Endothelial cell of umbilical vein (primary cell): Measurements from ENCODE around the gene VPREB3. TPM values are rescaled to one million over a fixed set of nuclear protein-coding genes. Genes with fewer than 3 reads are reported as not detected.

ENCODE experiments used
- BruUV-seq: library from RNA; stranded (reverse); fragments of 400-500 nt; replicated peaks from 2 replicates; lab custom pipeline; 2021; lab: Mats Ljungman, UMichigan
- CTCF ChIA-PET: fragments of 300-600, 350-600 bp; sonication (Branson Sonifier 250); formaldehyde crosslinking; loops from one replicate; lab custom pipeline; 2021; ENCODE audit warnings: antibody characterized with exemption, inconsistent platforms; lab: Charles Lee
- POLR2A ChIA-PET: fragments of 300-600, 350-600 bp; sonication (Branson Sonifier 250); formaldehyde crosslinking; loops from one replicate; lab custom pipeline; 2021; ENCODE audit warnings: antibody characterized with exemption, inconsistent platforms; lab: Charles Lee
- DNase-seq: peaks from one replicate; pipeline ENCODE4 v3.0.0-alpha.2; 2011; ENCODE audit warnings: low read depth, low spot score
- FAIRE-seq: peaks from 2 replicates; lab custom pipeline; 2011; peaks lifted over from hg19 to GRCh38; lab: Jason Lieb, UNC
- H2AFZ ChIP-seq: 2 replicates; pipeline ENCODE4 v1.6.0; 2012; ENCODE audit warnings: low read depth, low read length, control low read depth, inconsistent platforms
- H3K27ac ChIP-seq: 2 replicates; pipeline ENCODE4 v1.5.1; 2011; ENCODE audit warnings: low read depth, mild to moderate bottlenecking, control low read depth, low read length, moderate library complexity; ENCODE audit not compliant: insufficient read depth
- H3K27me3 ChIP-seq, 2 experiments: 2 replicates each; pipeline versions ENCODE4 v1.6.0 to v1.6.1; 2011; ENCODE audit warnings: low read length in 2 of 2, mixed read lengths in 1 of 2; ENCODE audit not compliant: control insufficient read depth in 2 of 2, insufficient read depth in 2 of 2
- H3K36me3 ChIP-seq, 2 experiments: 2 replicates in 1 of 2; 3 replicates in 1 of 2; pipeline ENCODE4 v1.5.1; 2011; ENCODE audit warnings: low read length in 2 of 2, mild to moderate bottlenecking in 1 of 2, moderate library complexity in 1 of 2; ENCODE audit not compliant: control insufficient read depth in 2 of 2, insufficient read depth in 2 of 2; ENCODE audit errors: extremely low read depth in 1 of 2
- H3K4me1 ChIP-seq: 3 replicates; pipeline ENCODE4 v1.5.1; 2011; ENCODE audit warnings: mild to moderate bottlenecking, low read length; ENCODE audit not compliant: control insufficient read depth, insufficient read depth; ENCODE audit errors: extremely low read depth
- H3K4me2 ChIP-seq: 2 replicates; pipeline ENCODE4 v1.6.1; 2011; ENCODE audit warnings: low read length, control low read depth, mixed read lengths; ENCODE audit not compliant: insufficient read depth
- H3K4me3 ChIP-seq, 3 experiments: fragments of 200-600 bp in 1 of 3; sonication (generic), shearing (Covaris generic) in 1 of 3; replicated peaks in 1 of 3; 2 replicates each; pipeline ENCODE4 v1.5.1; 2011 to 2016; ENCODE audit warnings: control low read depth in 3 of 3, low read length in 3 of 3, mild to moderate bottlenecking in 2 of 3, inconsistent platforms in 1 of 3, low read depth in 1 of 3, moderate library complexity in 1 of 3; ENCODE audit not compliant: insufficient read depth in 1 of 3
- H3K79me2 ChIP-seq: 2 replicates; pipeline ENCODE4 v1.6.0; 2012; ENCODE audit warnings: low read length, inconsistent platforms; ENCODE audit not compliant: control insufficient read depth, insufficient read depth
- H3K9ac ChIP-seq: replicated peaks from 2 replicates; pipeline ENCODE3; 2011; ENCODE audit warnings: low read length, control low read depth; ENCODE audit not compliant: insufficient read depth; ENCODE audit errors: extremely low read depth
- H3K9me1 ChIP-seq: replicated peaks from 3 replicates; pipeline ENCODE4 v1.6.0; 2011; ENCODE audit warnings: mild to moderate bottlenecking, low read length; ENCODE audit not compliant: control insufficient read depth, insufficient read depth; ENCODE audit errors: extremely low read depth
- H3K9me3 ChIP-seq: replicated peaks from 2 replicates; pipeline ENCODE4 v1.5.1; 2012; ENCODE audit warnings: low read length, inconsistent platforms; ENCODE audit not compliant: control insufficient read depth, insufficient read depth
- H4K20me1 ChIP-seq: replicated peaks from 2 replicates; pipeline ENCODE3; 2011; ENCODE audit warnings: mild to moderate bottlenecking, low read length; ENCODE audit not compliant: control insufficient read depth, insufficient read depth; ENCODE audit errors: extremely low read depth
- EZH2 ChIP-seq: IDR thresholded peaks from 2 replicates; pipeline ENCODE4 v1.6.1; 2012; ENCODE audit warnings: borderline replicate concordance, low read depth, mild to moderate bottlenecking, moderate library complexity, low read length, inconsistent platforms; ENCODE audit not compliant: severe bottlenecking
- FOS ChIP-seq: IDR thresholded peaks from 2 replicates; pipeline ENCODE4 v1.6.1; 2011; ENCODE audit warnings: mild to moderate bottlenecking, low read length, moderate library complexity, borderline replicate concordance; ENCODE audit not compliant: insufficient read depth
- GATA2 ChIP-seq: IDR thresholded peaks from 2 replicates; pipeline ENCODE4 v1.7.0; 2011; ENCODE audit warnings: low read depth, mild to moderate bottlenecking, moderate library complexity, mixed read lengths, low read length; ENCODE audit not compliant: insufficient read length, insufficient read depth
- JUN ChIP-seq: IDR thresholded peaks from 2 replicates; pipeline ENCODE4 v1.6.1; 2011; ENCODE audit warnings: borderline replicate concordance, low read depth; ENCODE audit not compliant: insufficient read length, insufficient read depth
- MYC ChIP-seq: IDR thresholded peaks from one replicate; pipeline ENCODE4 v1.6.1; 2011; ENCODE audit warnings: mild to moderate bottlenecking, low read depth, low read length
- POLR2A ChIP-seq: IDR thresholded peaks from 2 replicates; pipeline ENCODE4 v1.6.1; 2012; ENCODE audit warnings: low read depth, mild to moderate bottlenecking, control low read depth, low read length
- POLR2AphosphoS5 ChIP-seq: IDR thresholded peaks from 2 replicates; pipeline ENCODE4 v1.6.1; 2012; ENCODE audit warnings: low read depth, mild to moderate bottlenecking, control low read depth, low read length, moderate library complexity; ENCODE audit not compliant: insufficient read depth
- dilution Hi-C: fragments of 300-500 bp; cut with MboI; formaldehyde crosslinking; loops from one replicate; pipeline ENCODE4 v1.15.0; 2019; ENCODE audit warnings: low sequenced_read_pairs; ENCODE audit not compliant: extremely low pct_ligation_motif_present
- intact Hi-C: fragments of 100-400 bp; cut with micrococcal nuclease; formaldehyde crosslinking; loops from one replicate; pipeline ENCODE4 v1.10.0; 2022
- polyA plus RNA-seq, 4 experiments: library from polyadenylated mRNA; depleted of rRNA in 3 of 4; stranded (reverse) in 3 of 4; unstranded in 1 of 4; fragments of >200 nt; gene quantifications; 2 replicates each; pipeline versions ENCODE4 v1.2.1 to v1.2.3, GENCODE V29; 2011 to 2012; ENCODE audit warnings: missing spikeins in 1 of 4
- total RNA-seq: library from RNA; stranded (reverse); gene quantifications from 2 replicates; pipeline ENCODE4 v1.2.3, GENCODE V29; 2021
- TF ChIP-seq, protein P1 (sequence below): IDR thresholded peaks from 2 replicates; pipeline ENCODE4 v1.6.1; 2011; ENCODE audit not compliant: insufficient read depth, insufficient read length
- TF ChIP-seq, protein P2 (sequence below), 2 donors: IDR thresholded peaks; 1 replicate in 1 of 2; 2 replicates in 1 of 2; pipeline ENCODE4 v1.5.1; 2011; ENCODE audit warnings: low read length in 2 of 2, mild to moderate bottlenecking in 2 of 2, moderate library complexity in 2 of 2, control low read depth in 1 of 2, inconsistent platforms in 1 of 2, low read depth in 1 of 2; ENCODE audit not compliant: insufficient read depth in 1 of 2; ENCODE audit errors: extremely low read depth in 1 of 2

Gene VPREB3
- total and polyA plus RNA-seq, 2 donors (not counting 3 experiments of a cell fraction or from before 2014, with no cell fraction given), result not detected

GRCh38 chr22:23793326-23793725 is 39.1 kb upstream of the VPREB3 start:
- intact Hi-C loops, result no loop called here
- Histone ChIP-seq H3K4me3 (no peak overlapping the region), H3K4me1 (peaks cover under 1% of the 10 kb centered on the region), H3K36me3 (peaks cover 0 to 20% of the 10 kb centered on the region in 2 experiments), H3K9me3 (no peaks in the 10 kb centered on the region), H3K9me1 (no peaks in the 10 kb centered on the region), H4K20me1 (peaks cover 2% of the 10 kb centered on the region), H3K9ac (no peak overlapping the region), H3K27ac (no peak overlapping the region), H2AFZ (no peak overlapping the region), H3K4me2 (no peak overlapping the region), H3K79me2 (peaks cover 47% of the 10 kb centered on the region), H3K27me3 (no peaks in the 10 kb centered on the region)
- CTCF ChIA-PET, result no interaction called here
- no peak for TF ChIP-seq GATA2
- no peak for TF ChIP-seq FOS
- dilution Hi-C loops, result no loop called here
- DNase-seq (no peak), FAIRE-seq (no peak)
- POLR2A ChIA-PET, result no interaction called here
- BruUV-seq, result no TSS peak

GRCh38 chr22:23791738-23792645 is 37.8 kb upstream of the VPREB3 start:
- H3K4me3 ChIP-seq, result no peak overlapping the region
- H3K4me1 ChIP-seq, result peaks cover 9% of the 10 kb centered on the region
- TF ChIP-seq EZH2 (no peak), FOS (no peak), POLR2AphosphoS5 (no peak), GATA2 (no peak), JUN (no peak), MYC (no peak), POLR2A (no peak)
- TF ChIP-seq, protein P1, sequence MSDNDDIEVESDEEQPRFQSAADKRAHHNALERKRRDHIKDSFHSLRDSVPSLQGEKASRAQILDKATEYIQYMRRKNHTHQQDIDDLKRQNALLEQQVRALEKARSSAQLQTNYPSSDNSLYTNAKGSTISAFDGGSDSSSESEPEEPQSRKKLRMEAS, result no peak
- TF ChIP-seq, protein P2, sequence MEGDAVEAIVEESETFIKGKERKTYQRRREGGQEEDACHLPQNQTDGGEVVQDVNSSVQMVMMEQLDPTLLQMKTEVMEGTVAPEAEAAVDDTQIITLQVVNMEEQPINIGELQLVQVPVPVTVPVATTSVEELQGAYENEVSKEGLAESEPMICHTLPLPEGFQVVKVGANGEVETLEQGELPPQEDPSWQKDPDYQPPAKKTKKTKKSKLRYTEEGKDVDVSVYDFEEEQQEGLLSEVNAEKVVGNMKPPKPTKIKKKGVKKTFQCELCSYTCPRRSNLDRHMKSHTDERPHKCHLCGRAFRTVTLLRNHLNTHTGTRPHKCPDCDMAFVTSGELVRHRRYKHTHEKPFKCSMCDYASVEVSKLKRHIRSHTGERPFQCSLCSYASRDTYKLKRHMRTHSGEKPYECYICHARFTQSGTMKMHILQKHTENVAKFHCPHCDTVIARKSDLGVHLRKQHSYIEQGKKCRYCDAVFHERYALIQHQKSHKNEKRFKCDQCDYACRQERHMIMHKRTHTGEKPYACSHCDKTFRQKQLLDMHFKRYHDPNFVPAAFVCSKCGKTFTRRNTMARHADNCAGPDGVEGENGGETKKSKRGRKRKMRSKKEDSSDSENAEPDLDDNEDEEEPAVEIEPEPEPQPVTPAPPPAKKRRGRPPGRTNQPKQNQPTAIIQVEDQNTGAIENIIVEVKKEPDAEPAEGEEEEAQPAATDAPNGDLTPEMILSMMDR (IDR thresholded peaks at IDR 0.05; ENCODE audit: extremely low read depth in 1 of 2, insufficient read depth in 1 of 2, low read depth in 1 of 2, low read length in 2 of 2), result no peak
- dilution Hi-C loops, result no loop called here
- FAIRE-seq, result no peak
- peaks cover 2% of the 10 kb centered on the region for H4K20me1 ChIP-seq
- H3K36me3 ChIP-seq, result peaks cover 0 to 20% of the 10 kb centered on the region in 2 experiments
- H3K9me3 ChIP-seq, result no peaks in the 10 kb centered on the region
- intact Hi-C loops, result no loop called here
- CTCF ChIA-PET, result interaction anchor here (1.0 kb wide), 2 partner anchors 13 to 21 kb away, joined by 3 to 4 read pairs; no protein-coding TSS in a partner anchor
- no peak overlapping the region for H3K9ac ChIP-seq
- peaks cover 57% of the 10 kb centered on the region for H3K79me2 ChIP-seq
- H3K4me2 ChIP-seq, result no peak overlapping the region
- no peak overlapping the region for H3K27ac ChIP-seq
- H3K9me1 ChIP-seq, result no peaks in the 10 kb centered on the region
- POLR2A ChIA-PET, result no interaction called here
- H2AFZ ChIP-seq, result no peak overlapping the region
- BruUV-seq, result no TSS peak
- no peaks in the 10 kb centered on the region for H3K27me3 ChIP-seq
- no peak for DNase-seq
